SK-N-SH treated with all-trans-retinoic acid at 6 μM for 48 hours (cell line): ENCODE results near the gene EMX1.

Experiments used
- CSDC2 ChIP-seq: fragments of 250-450 bp; sonication (Bioruptor Pico); IDR thresholded peaks from 2 replicates; pipeline ENCODE4 v1.5.0; 2020; ENCODE audit warnings: mild to moderate bottlenecking, moderate library complexity
- GLIS3 ChIP-seq: fragments of 250-450 bp; sonication (Bioruptor Pico); IDR thresholded peaks from 2 replicates; pipeline ENCODE4 v1.5.0; 2020; ENCODE audit warnings: mild to moderate bottlenecking, moderate library complexity
- TOX ChIP-seq: fragments of 250-450 bp; sonication (Bioruptor Pico); IDR thresholded peaks from 2 replicates; pipeline ENCODE4 v1.8.0; 2021; ENCODE audit warnings: mild to moderate bottlenecking, moderate library complexity, borderline replicate concordance
- ZC3H10 ChIP-seq: fragments of 250-450 bp; sonication (Bioruptor Pico); IDR thresholded peaks from 2 replicates; pipeline ENCODE4 v1.5.1; 2021; ENCODE audit warnings: mild to moderate bottlenecking, moderate library complexity
- ZNF565 ChIP-seq: fragments of 450-650 bp; formaldehyde crosslinking; conservative IDR thresholded peaks from 2 replicates; pipeline ENCODE4 v1.5.0; 2020; ENCODE audit warnings: low read depth, mild to moderate bottlenecking, moderate library complexity
- ZNF70 ChIP-seq: fragments of 450-650 bp; formaldehyde crosslinking; IDR thresholded peaks from 2 replicates; pipeline ENCODE4 v1.5.0; 2020; ENCODE audit warnings: mild to moderate bottlenecking, moderate library complexity
- TF ChIP-seq, protein P1 (sequence below): fragments of 250-450 bp; sonication (Bioruptor Pico); IDR thresholded peaks from 2 replicates; pipeline ENCODE4 v1.8.0; 2020; ENCODE audit warnings: mild to moderate bottlenecking, moderate library complexity, borderline replicate concordance

DNA sequence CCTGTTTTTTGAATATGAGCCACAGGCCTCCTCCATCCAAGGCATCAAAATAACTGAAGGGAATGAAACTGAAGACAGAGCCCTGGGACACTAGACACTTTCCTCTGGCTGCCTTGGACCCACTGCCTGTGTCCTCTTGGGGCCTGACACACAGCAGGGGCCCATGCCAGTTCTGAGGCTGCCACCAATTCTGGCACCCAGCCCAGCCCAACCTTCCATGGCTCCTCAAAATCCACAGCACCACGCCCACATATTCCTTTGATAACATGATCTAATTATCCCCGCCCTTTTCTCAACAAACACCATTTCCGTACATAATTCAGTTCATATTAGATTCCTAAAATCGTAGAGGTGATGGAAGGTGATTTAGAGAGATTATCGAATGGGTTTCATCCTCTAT is 64.2 kb downstream of the EMX1 start:
- TF ChIP-seq ZNF70, result no peak
- TF ChIP-seq TOX (CRISPR knock-in tag), result no peak
- TF ChIP-seq, protein P1, sequence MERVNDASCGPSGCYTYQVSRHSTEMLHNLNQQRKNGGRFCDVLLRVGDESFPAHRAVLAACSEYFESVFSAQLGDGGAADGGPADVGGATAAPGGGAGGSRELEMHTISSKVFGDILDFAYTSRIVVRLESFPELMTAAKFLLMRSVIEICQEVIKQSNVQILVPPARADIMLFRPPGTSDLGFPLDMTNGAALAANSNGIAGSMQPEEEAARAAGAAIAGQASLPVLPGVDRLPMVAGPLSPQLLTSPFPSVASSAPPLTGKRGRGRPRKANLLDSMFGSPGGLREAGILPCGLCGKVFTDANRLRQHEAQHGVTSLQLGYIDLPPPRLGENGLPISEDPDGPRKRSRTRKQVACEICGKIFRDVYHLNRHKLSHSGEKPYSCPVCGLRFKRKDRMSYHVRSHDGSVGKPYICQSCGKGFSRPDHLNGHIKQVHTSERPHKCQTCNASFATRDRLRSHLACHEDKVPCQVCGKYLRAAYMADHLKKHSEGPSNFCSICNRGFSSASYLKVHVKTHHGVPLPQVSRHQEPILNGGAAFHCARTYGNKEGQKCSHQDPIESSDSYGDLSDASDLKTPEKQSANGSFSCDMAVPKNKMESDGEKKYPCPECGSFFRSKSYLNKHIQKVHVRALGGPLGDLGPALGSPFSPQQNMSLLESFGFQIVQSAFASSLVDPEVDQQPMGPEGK, result no peak
- no peak for TF ChIP-seq ZNF565
- TF ChIP-seq GLIS3 (CRISPR knock-in tag), result no peak
- no peak for TF ChIP-seq ZC3H10 (CRISPR knock-in tag)
- TF ChIP-seq CSDC2 (CRISPR knock-in tag), result no peak
